DOHH2 (cell line): ENCODE results near the gene TMEM139.

Experiments
- H3F3A ChIP-seq: fragments of 200-600 bp; sonication (generic), shearing (Covaris generic); 2 replicates; pipeline ENCODE4 v1.6.0; 2016; ENCODE audit warnings: antibody characterized with exemption, mild to moderate bottlenecking; ENCODE audit not compliant: control insufficient read depth, insufficient read depth
- H3K27ac ChIP-seq: fragments of 200-600 bp; sonication (generic); 2 replicates; pipeline ENCODE4 v1.5.1; 2014; ENCODE audit warnings: low read depth, mild to moderate bottlenecking, low read length, moderate library complexity
- H3K27me3 ChIP-seq: fragments of 200-600 bp; sonication (generic); 2 replicates; pipeline ENCODE4 v1.6.1; 2014; ENCODE audit warnings: mild to moderate bottlenecking, low read length, mixed read lengths; ENCODE audit not compliant: control insufficient read depth
- H3K36me3 ChIP-seq: fragments of 200-600 bp; sonication (generic); 2 replicates; pipeline ENCODE4 v1.6.1; 2014; ENCODE audit warnings: mild to moderate bottlenecking, low read length, moderate library complexity, mixed read lengths; ENCODE audit not compliant: control insufficient read depth
- H3K4me1 ChIP-seq: fragments of 200-600 bp; sonication (generic); 2 replicates; pipeline ENCODE4 v1.6.1; 2014; ENCODE audit warnings: mild to moderate bottlenecking, low read length, mixed read lengths; ENCODE audit not compliant: control insufficient read depth
- H3K4me2 ChIP-seq: fragments of 200-600 bp; sonication (generic); 2 replicates; pipeline ENCODE4 v1.6.0; 2014; ENCODE audit warnings: mild to moderate bottlenecking, low read length, moderate library complexity
- H3K4me3 ChIP-seq: fragments of 200-600 bp; sonication (generic); 2 replicates; pipeline ENCODE4 v1.5.1; 2014; ENCODE audit warnings: mild to moderate bottlenecking, low read length, mixed read lengths
- H3K79me2 ChIP-seq: fragments of 200-600 bp; sonication (generic); 2 replicates; pipeline ENCODE4 v1.6.1; 2014; ENCODE audit warnings: mild to moderate bottlenecking, low read length, mixed read lengths; ENCODE audit not compliant: control insufficient read depth
- H3K9me2 ChIP-seq: fragments of 200-600 bp; sonication (generic); replicated peaks from 2 replicates; pipeline ENCODE4 v1.6.1; 2014; ENCODE audit warnings: mild to moderate bottlenecking, low read length, mixed read lengths; ENCODE audit not compliant: control insufficient read depth
- H3K9me3 ChIP-seq: fragments of 200-600 bp; sonication (generic); 2 replicates; pipeline ENCODE4 v1.6.1; 2014; ENCODE audit warnings: antibody characterized with exemption, low read length, mixed read lengths; ENCODE audit not compliant: control insufficient read depth, insufficient read depth
- H4K20me1 ChIP-seq: fragments of 200-600 bp; sonication (generic); 2 replicates; pipeline ENCODE4 v1.6.0; 2014; ENCODE audit warnings: low read depth, mild to moderate bottlenecking, antibody characterized with exemption, low read length, moderate library complexity; ENCODE audit not compliant: control insufficient read depth, insufficient read depth
- EZH2phosphoT487 ChIP-seq: fragments of 200-600 bp; sonication (generic); IDR thresholded peaks from 2 replicates; pipeline ENCODE4 v1.6.1; 2017; ENCODE audit warnings: borderline replicate concordance, mild to moderate bottlenecking, antibody characterized with exemption, low read length, moderate library complexity, mixed read lengths
- TF ChIP-seq, protein P1 (sequence below): fragments of 200-600 bp; sonication (generic); IDR thresholded peaks from one replicate; pipeline ENCODE4 v1.5.1; 2014; ENCODE audit warnings: antibody characterized with exemption, mild to moderate bottlenecking, low read depth, low read length; ENCODE audit not compliant: poor library complexity, severe bottlenecking

The TMEM139 gene

GRCh38 chr7:143282124-143282523, 2.6 kb upstream of the TMEM139 start:
- H3K9me2 ChIP-seq: no peaks in the 10 kb centered on the region
- H3K4me3 ChIP-seq: no peak overlapping the region
- no peaks in the 10 kb centered on the region for H4K20me1 ChIP-seq
- H3F3A ChIP-seq: 0 out of 2 replicates have a peak, but pooled peaks cover 5% of the 10 kb centered on the region
- H3K4me1 ChIP-seq: peaks cover 30% of the 10 kb centered on the region
- no peaks in the 10 kb centered on the region for H3K36me3 ChIP-seq
- TF ChIP-seq EZH2phosphoT487: no peak
- TF ChIP-seq, protein P1, sequence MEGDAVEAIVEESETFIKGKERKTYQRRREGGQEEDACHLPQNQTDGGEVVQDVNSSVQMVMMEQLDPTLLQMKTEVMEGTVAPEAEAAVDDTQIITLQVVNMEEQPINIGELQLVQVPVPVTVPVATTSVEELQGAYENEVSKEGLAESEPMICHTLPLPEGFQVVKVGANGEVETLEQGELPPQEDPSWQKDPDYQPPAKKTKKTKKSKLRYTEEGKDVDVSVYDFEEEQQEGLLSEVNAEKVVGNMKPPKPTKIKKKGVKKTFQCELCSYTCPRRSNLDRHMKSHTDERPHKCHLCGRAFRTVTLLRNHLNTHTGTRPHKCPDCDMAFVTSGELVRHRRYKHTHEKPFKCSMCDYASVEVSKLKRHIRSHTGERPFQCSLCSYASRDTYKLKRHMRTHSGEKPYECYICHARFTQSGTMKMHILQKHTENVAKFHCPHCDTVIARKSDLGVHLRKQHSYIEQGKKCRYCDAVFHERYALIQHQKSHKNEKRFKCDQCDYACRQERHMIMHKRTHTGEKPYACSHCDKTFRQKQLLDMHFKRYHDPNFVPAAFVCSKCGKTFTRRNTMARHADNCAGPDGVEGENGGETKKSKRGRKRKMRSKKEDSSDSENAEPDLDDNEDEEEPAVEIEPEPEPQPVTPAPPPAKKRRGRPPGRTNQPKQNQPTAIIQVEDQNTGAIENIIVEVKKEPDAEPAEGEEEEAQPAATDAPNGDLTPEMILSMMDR: no peak
- H3K4me2 ChIP-seq: no peak overlapping the region
- H3K27me3 ChIP-seq: no peaks in the 10 kb centered on the region
- H3K27ac ChIP-seq: no peak overlapping the region
- peaks cover under 1% of the 10 kb centered on the region for H3K9me3 ChIP-seq
- H3K79me2 ChIP-seq: no peaks in the 10 kb centered on the region

GRCh38 chr7:143283381-143283780, 1.4 kb upstream of the TMEM139 start:
- H3K27me3 ChIP-seq: no peaks in the 10 kb centered on the region
- peaks cover 7% of the 10 kb centered on the region for H3K9me3 ChIP-seq
- H3K4me3 ChIP-seq: peak overlapping the region; percentile 67
- 0 out of 2 replicates have a peak, but pooled peaks cover 5% of the 10 kb centered on the region for H3F3A ChIP-seq
- H3K4me1 ChIP-seq: peaks cover 38% of the 10 kb centered on the region
- no peaks in the 10 kb centered on the region for H4K20me1 ChIP-seq
- no peaks in the 10 kb centered on the region for H3K9me2 ChIP-seq
- TF ChIP-seq EZH2phosphoT487: no peak
- TF ChIP-seq, protein P1: no peak
- peaks cover 5% of the 10 kb centered on the region; the same call in 1 of the 2 replicates for H3K36me3 ChIP-seq
- H3K27ac ChIP-seq: peak overlapping the region; percentile 51
- peaks cover 2% of the 10 kb centered on the region for H3K79me2 ChIP-seq
- H3K4me2 ChIP-seq: peak overlapping the region; percentile 86

DNA sequence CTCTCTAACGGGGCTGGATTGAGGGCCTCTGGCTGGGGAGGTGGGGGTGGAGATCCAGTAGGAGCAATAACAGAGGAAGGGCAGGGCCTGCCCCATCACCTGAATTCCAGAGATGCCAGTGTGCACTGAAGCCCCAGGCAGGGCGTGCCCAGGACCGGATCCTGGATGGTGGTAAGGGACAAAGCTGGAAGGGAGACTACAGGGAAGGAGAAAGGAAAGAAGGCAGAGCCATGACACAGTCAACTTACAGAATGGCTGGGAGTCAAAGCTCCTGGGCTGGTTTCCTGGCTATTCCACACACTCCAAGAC, 666 bp downstream of the TMEM139 start:
- Histone ChIP-seq H3K36me3 (peaks cover 26% of the 10 kb centered on the region), H3F3A (0 out of 2 replicates have a peak, but pooled peaks cover 5% of the 10 kb centered on the region), H3K27ac (no peak overlapping the region), H3K9me3 (peaks cover 7% of the 10 kb centered on the region), H3K27me3 (no peaks in the 10 kb centered on the region), H3K4me1 (peaks cover 40% of the 10 kb centered on the region), H3K9me2 (no peaks in the 10 kb centered on the region), H3K4me3 (no peak overlapping the region), H4K20me1 (peaks cover 12% of the 10 kb centered on the region; the same call in 1 of the 2 replicates), H3K79me2 (peaks cover 22% of the 10 kb centered on the region), H3K4me2 (no peak overlapping the region)
- TF ChIP-seq, protein P1: no peak
- no peak for TF ChIP-seq EZH2phosphoT487
